Muscle layer of duodenum (tissue), 2 donors: Measurements from ENCODE around the gene GPD1L.

ENCODE experiments used
- H3K27ac ChIP-seq: one replicate; pipeline ENCODE4 v1.7.0; 2013; ENCODE audit warnings: mild to moderate bottlenecking, low read length
- H3K27me3 ChIP-seq: one replicate; pipeline ENCODE4 v1.7.0; 2013; ENCODE audit warnings: low read depth, mild to moderate bottlenecking, control low read depth, low read length
- H3K36me3 ChIP-seq, 2 donors: one replicate each; pipeline ENCODE4 v1.7.0; 2013; ENCODE audit warnings: low read length in 2 of 2, control low read depth in 1 of 2, mild to moderate bottlenecking in 1 of 2; ENCODE audit not compliant: insufficient read depth in 2 of 2, control insufficient read depth in 1 of 2
- H3K4me1 ChIP-seq, 2 donors: one replicate each; pipeline ENCODE4 v1.7.0; 2013; ENCODE audit warnings: low read length in 2 of 2, mild to moderate bottlenecking in 2 of 2, control low read depth in 1 of 2, moderate library complexity in 1 of 2; ENCODE audit not compliant: insufficient read depth in 2 of 2, control insufficient read depth in 1 of 2
- H3K4me3 ChIP-seq, 2 donors: one replicate each; pipeline ENCODE4 v1.7.0; 2013; ENCODE audit warnings: low read length in 2 of 2, low read depth in 1 of 2, mild to moderate bottlenecking in 1 of 2
- H3K9me3 ChIP-seq, 2 donors: one replicate each; pipeline ENCODE4 v1.7.0; 2013; ENCODE audit warnings: low read length in 2 of 2, control low read depth in 1 of 2, mild to moderate bottlenecking in 1 of 2; ENCODE audit not compliant: control insufficient read depth in 1 of 2
- donor health status: healthy.

Gene GPD1L

DNA sequence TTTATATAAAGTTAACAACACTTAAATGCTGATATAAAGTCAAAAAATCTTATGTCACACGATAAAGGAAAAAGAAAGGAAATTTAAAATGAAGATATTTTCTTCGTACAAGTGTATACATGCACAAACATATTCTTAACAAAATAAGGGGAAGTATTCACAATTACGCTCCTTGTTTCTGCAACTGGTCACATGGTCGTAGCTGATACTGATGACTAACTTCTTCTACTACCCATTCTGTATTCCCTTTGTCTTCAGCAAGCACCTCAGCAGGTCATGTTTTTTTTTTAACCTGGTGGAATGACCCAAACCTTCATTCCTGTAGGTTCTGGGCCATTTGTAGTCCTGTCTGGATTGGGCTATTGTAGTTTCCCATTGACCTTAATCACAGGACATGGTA is 102.0 kb downstream of the GPD1L start:
- no peak overlapping the region for H3K27ac ChIP-seq
- no peaks in the 10 kb centered on the region for H3K27me3 ChIP-seq
- H3K4me3 ChIP-seq, result no peak overlapping the region
- no peaks in the 10 kb centered on the region for H3K4me1 ChIP-seq
- H3K9me3 ChIP-seq, result no peaks in the 10 kb centered on the region
- H3K36me3 ChIP-seq, result no peaks in the 10 kb centered on the region

- Histone ChIP-seq H3K4me3 (no peak overlapping the region), H3K4me1 (no peaks in the 10 kb centered on the region), H3K36me3 (no peaks in the 10 kb centered on the region), H3K9me3 (peaks cover 3 to 5% of the 10 kb centered on the region in 2 donors), H3K27me3 (no peaks in the 10 kb centered on the region), H3K27ac (no peak overlapping the region)
Measured at GRCh38 chr3:32215185-32215584, 108.8 kb downstream of the GPD1L start.

DNA sequence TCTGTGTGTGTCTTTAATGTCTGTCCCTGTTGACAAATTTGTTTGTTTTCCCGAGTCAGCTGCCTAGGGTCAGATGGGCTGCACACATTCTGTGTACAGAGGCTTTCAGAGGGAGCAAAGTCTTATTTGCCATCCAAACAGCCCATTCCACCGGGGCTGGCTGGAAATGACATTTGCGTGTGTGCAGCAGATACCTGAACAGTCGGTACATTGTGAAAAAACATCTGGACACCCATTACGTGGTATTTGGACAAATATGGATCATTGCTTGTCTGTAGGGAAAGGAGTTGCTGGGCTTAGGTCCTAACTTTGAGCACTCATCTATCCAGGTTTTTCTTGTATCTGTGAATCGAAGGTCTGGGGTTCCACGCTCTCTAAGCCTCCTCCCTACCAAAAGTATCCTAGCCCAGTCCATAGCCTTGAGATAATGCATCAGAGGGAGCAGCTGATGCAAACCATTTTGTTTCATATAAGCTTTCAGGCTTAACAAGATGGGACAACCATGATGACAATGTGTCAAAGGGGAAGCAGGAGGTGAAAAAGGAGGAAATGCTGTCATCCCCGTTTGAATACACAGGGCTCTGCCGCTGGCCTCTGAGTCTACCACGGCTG is 109.9 kb downstream of the GPD1L start:
- Histone ChIP-seq H3K36me3 (no peaks in the 10 kb centered on the region), H3K9me3 (peaks cover 5 to 6% of the 10 kb centered on the region in 2 donors), H3K4me1 (no peaks in the 10 kb centered on the region), H3K27me3 (no peaks in the 10 kb centered on the region), H3K4me3 (no peak overlapping the region), H3K27ac (no peak overlapping the region)

DNA sequence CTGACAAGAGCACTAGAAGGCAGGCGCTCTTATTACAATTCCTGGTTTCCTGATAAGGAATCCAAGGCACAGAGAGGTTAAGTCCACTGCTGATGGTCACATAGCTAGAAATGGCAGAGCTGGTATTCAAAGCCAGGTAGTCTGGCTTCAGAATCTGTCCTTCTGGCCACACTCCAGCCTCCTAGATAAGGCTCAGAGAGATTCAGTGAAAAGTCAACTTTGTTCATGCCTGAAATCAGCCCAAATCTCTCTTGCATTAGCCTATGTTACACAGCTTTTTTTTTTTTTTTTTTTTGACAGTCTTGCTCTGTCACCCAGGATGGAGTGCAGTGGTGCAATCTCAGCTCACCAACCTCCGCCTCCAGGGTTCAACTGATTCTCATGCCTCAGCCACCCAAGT is 110.9 kb downstream of the GPD1L start:
- no peaks in the 10 kb centered on the region for H3K27me3 ChIP-seq
- peaks cover 5 to 6% of the 10 kb centered on the region in 2 donors for H3K9me3 ChIP-seq
- no peaks in the 10 kb centered on the region for H3K4me1 ChIP-seq
- H3K4me3 ChIP-seq, result no peak overlapping the region
- H3K27ac ChIP-seq, result no peak overlapping the region
- H3K36me3 ChIP-seq, result no peaks in the 10 kb centered on the region
